GM12873 (cell line): Measurements from ENCODE around the gene EN2.

Source experiments
- TF ChIP-seq, protein P1 (sequence below): IDR thresholded peaks from 2 replicates; pipeline ENCODE4 v1.5.1; 2012; ENCODE audit warnings: low read depth, mild to moderate bottlenecking, moderate library complexity, low read length, control low read depth; ENCODE audit not compliant: insufficient read depth; ENCODE audit errors: missing control alignments

The EN2 gene

DNA sequence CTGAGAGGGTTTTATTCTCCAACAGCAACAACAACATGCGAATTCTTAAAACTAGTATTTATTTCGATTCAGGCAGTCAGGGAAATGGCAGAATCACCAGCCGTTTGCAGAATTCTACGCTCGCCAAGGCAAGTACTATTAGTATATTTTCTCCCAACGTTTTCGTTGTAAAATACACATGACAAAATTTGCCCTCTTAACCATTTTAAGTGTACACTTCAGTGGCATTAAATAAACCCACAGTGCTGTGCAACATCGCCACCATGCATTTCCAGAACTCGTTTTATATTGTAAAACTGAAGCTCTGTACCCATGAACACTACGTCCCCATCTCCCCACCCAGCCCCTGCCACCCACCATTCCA is 10.8 kb downstream of the EN2 start:
- TF ChIP-seq, protein P1, sequence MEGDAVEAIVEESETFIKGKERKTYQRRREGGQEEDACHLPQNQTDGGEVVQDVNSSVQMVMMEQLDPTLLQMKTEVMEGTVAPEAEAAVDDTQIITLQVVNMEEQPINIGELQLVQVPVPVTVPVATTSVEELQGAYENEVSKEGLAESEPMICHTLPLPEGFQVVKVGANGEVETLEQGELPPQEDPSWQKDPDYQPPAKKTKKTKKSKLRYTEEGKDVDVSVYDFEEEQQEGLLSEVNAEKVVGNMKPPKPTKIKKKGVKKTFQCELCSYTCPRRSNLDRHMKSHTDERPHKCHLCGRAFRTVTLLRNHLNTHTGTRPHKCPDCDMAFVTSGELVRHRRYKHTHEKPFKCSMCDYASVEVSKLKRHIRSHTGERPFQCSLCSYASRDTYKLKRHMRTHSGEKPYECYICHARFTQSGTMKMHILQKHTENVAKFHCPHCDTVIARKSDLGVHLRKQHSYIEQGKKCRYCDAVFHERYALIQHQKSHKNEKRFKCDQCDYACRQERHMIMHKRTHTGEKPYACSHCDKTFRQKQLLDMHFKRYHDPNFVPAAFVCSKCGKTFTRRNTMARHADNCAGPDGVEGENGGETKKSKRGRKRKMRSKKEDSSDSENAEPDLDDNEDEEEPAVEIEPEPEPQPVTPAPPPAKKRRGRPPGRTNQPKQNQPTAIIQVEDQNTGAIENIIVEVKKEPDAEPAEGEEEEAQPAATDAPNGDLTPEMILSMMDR, result no peak

DNA sequence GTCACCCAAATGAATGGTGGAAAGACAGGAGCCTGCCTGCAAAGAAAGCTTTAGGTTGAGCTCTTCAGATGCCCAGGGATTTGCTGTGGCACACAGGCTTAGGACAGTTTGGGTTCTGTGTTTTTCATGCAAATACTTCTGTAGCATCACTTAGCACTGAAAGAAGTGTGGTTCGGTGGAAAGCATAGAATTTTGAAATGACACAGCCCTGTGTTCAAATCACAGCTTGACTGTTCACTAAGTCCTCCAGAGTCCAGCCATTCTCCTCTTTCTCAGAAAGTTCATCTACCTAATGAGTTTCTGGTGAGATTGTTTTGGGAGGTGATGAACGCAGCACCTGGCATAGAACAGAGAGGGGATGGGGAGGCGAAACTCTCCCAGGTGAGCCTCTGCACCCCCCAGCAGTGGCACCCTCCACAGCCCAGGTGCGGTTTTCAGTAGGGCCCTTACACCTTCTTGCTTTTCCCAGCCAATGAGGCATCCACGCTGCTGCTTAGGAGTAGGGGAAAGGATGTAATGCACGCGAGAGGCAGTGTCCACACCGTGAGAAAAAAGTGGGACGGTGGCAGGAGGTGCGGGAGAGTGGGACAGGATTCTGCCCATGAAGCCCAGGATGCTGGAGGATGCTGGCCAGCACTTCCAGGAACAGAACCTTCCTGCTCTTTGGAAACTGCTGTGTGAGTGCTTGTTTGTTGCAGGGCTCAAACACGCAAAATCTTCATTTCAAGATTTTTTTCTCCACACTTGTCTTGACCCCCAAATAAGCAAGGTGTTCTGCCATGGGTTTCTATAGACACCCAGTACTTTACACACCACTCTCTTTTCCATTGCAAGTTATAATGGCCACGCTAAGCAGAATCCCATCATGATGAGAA is 11.6 kb downstream of the EN2 start:
- TF ChIP-seq, protein P1, result no peak

DNA sequence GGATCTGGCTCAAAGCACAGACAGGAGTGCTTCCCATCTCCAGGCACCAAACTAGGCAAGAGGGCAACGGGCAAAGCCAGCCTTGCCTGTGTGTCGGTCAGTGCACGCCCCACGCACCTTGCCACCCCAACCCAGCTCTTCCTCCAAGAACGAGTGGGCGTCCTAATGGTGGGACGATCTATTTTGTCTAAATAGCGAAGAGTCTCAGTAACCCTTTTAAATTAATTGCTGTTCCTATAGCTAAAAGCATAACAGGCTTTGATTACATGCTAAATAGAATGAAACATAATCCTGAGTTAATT is 12.2 kb downstream of the EN2 start:
- TF ChIP-seq, protein P1, result no peak

DNA sequence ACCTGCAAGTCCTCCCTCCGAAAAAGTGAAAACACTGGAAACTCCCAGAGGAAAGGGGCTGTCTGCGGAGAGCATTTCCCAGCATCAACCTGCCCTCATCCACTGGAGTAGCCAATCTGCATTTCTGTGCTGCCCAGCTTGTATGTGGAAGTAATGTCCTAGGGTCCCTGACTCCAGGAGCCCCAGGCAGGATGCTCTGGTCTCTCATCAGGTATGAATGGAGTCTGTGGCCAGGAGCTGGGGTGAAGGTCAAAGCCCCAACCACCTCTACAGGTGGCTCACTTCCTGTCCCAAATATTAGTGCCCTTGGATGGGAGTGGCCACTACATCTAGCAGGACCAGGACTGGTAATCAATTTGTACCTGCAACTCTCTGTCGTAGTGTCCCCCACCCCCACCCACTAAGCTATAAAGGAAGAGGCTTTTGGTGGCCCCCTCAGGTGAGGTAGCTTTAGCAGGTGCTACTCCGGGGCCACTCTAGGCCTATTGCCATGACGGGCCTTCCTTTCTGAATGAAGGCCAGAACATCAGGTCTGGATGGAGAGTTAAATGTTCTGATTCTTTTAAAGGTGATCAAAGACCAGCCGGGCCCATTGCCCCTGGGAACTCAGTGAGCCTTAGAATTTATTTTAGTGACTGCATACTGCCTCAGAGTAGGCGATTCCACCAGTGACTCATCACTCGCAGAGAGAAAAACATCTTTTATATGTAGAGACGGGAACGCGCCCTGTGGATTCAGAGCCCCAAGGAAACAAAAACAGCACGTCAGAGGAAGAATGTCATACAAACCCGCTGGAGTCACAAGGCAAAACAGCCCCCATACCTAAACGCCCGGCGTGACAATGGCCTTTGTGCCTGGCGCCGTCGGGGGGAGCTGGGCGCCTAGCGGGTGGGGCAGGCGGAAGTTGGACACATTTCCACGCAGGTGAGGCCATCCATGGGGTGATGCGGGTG is 13.0 kb downstream of the EN2 start:
- TF ChIP-seq, protein P1, result no peak

DNA sequence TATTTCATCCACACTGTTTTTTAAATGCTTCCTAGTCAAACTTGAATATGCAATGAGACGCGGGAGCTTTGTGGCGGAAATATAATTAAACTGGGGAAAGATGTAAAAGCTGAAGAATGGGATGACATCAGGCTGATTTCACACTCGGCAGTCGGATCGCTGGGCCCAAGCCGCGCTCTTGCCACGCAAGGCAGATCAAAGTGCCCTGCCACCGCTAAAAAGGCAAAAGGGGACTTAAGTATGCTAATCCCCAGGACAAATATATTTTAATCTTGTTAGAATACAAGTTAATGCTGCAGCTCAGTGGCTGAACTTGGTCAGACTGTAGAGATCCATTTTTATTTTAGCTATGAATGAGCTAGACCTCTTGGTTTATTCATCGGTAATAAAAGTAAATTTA is 13.8 kb downstream of the EN2 start:
- TF ChIP-seq, protein P1, result no peak

DNA sequence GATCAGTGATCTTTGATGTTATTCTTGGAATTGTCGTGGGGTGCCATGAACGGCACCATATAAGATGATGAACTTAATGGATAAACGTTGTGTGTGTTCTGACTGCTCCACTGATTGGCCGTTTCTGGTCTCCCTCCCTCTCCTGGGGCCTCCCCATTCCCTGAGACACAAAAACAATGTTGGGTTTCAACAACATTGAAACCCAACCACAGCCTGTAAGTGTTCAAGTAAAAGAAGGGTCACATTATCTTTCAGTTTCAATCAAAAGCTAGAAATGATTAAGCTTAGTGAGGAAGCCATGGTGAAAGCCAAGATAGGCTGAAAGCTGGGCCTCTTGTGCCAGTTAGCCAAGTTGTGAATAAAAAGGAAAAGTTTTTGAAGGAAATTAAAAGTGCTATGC is 19.5 kb downstream of the EN2 start:
- TF ChIP-seq, protein P1, result no peak

DNA sequence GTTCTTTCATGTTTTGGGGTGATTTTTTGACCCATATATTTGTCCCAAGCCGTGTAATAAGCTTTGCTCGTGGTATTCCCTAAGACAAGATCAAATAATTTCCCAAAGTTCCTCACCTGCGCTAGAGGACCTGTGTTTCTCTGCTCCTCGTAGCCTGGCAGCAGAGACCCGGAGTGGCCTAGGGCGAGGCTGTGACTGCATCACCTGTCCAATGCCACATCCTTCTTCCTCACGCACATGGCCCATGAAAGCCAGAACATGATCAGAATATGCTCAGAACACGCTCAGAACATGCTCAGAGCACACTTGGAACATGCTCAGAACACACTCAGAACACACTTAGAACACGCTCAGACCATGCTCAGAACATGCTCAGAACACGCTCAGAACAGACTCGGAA is 23.8 kb downstream of the EN2 start:
- TF ChIP-seq, protein P1, result no peak
